ENCODE results near the gene CTIF.

The CTIF gene

DNA sequence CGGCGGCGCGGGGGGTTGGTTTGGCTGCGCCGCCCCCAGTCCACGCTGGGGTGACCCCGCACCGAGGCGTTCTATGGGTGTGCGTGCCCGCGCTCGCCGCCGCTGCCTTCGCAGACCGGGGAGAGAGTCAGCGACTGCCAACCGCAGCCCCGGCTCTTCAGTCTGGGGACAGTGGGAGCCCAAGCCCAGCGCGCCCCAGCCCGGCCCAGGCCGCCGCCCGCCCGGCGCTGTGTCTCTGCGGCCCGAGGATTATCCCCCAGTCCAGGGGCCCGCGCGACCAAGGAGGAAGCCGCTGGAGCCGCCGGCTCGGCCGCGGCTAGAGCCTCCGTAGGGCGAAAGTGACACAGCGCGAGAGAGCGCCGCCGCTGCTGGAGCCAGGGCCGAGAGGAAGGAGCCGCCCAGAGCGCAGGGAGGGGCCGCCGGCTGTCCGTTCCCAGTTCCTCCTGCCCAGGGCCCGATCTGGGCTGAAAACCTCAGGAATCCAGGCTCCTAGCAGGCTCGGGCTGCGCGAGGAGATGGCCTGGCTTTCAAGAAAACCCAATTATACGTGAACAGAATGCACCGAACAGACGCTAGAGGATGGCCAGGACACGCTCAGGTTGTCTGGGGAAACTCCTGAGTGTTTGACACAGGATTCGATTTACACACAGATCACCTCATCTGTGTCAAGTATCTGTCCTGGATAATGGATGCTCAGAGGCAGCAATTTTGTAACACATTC lies 2.4 kb downstream of the CTIF start:
- Histone ChIP-seq H3K4me3 (ENCODE audit: low read length) (peak overlapping the region; percentile 83), H3K9me3 (ENCODE audit: insufficient read depth, low read length) (no peaks in the 10 kb centered on the region), H3K36me3 (replicated peaks; ENCODE audit: low read depth, low read length) (no peaks in the 10 kb centered on the region), H3K27ac (ENCODE audit: low read length) (no peak overlapping the region), H3K27me3 (ENCODE audit: low read depth, low read length) (no peaks in the 10 kb centered on the region), H4K20me1 (ENCODE audit: insufficient read depth, low read length) (peaks cover 46% of the 10 kb centered on the region), H3K4me1 (ENCODE audit: low read length) (peaks cover 9% of the 10 kb centered on the region), H3K4me2 (ENCODE audit: low read length) (peak overlapping the region; percentile 90), H3K79me2 (ENCODE audit: low read length) (peaks cover 28% of the 10 kb centered on the region), H3K9ac (ENCODE audit: low read length) (peak overlapping the region; percentile 70), H2AFZ (ENCODE audit: low read depth, low read length) (peak overlapping the region; percentile 17; the same call in 1 of the 2 replicates)
- TF ChIP-seq, protein P1, sequence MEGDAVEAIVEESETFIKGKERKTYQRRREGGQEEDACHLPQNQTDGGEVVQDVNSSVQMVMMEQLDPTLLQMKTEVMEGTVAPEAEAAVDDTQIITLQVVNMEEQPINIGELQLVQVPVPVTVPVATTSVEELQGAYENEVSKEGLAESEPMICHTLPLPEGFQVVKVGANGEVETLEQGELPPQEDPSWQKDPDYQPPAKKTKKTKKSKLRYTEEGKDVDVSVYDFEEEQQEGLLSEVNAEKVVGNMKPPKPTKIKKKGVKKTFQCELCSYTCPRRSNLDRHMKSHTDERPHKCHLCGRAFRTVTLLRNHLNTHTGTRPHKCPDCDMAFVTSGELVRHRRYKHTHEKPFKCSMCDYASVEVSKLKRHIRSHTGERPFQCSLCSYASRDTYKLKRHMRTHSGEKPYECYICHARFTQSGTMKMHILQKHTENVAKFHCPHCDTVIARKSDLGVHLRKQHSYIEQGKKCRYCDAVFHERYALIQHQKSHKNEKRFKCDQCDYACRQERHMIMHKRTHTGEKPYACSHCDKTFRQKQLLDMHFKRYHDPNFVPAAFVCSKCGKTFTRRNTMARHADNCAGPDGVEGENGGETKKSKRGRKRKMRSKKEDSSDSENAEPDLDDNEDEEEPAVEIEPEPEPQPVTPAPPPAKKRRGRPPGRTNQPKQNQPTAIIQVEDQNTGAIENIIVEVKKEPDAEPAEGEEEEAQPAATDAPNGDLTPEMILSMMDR (IDR thresholded peaks at IDR 0.05; ENCODE audit: low read depth, low read length): peak; percentile 28; the same call in 1 of the 2 replicates
- TF ChIP-seq EZH2phosphoT487 (IDR thresholded peaks at IDR 0.05; ENCODE audit: low read depth): no peak

DNA sequence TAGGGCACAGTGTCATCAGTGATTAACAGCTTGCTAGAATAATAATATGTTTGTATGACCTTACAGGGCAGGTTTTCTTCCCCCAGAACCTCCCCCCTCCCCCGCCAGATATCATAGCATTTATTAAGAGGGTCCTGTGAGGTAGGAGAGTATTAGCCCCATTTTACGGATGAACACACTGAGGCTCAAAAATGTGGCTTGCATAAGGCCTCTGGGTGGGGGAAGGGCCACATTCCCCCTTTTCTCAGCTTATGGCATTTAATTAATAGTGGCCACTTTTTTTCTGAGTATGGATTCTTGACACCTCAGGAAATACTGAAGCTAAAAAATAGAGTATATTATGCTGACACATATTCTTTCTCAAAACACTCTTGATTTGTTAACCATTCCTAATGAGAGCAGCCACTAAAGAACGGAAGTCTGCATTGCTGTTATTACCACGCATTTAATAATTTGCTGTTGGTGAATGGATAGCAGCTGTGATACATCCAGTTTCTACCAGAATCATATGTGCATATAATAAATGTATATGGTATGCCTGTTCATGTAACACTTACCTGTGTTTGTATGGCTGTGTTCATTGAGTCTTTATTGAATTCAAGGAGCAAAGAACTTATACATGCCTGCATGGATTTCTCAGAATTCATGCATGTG lies 3.0 kb downstream of the CTIF start:
- Histone ChIP-seq H3K4me1 (ENCODE audit: low read length) (peaks cover 9% of the 10 kb centered on the region), H3K9me3 (ENCODE audit: insufficient read depth, low read length) (no peaks in the 10 kb centered on the region), H2AFZ (ENCODE audit: low read depth, low read length) (no peak overlapping the region), H3K27me3 (ENCODE audit: low read depth, low read length) (no peaks in the 10 kb centered on the region), H3K27ac (ENCODE audit: low read length) (no peak overlapping the region), H3K79me2 (ENCODE audit: low read length) (peaks cover 28% of the 10 kb centered on the region), H3K9ac (ENCODE audit: low read length) (no peak overlapping the region), H4K20me1 (ENCODE audit: insufficient read depth, low read length) (peaks cover 52% of the 10 kb centered on the region), H3K4me2 (ENCODE audit: low read length) (peak overlapping the region; percentile 90), H3K4me3 (ENCODE audit: low read length) (peak overlapping the region; percentile 83), H3K36me3 (replicated peaks; ENCODE audit: low read depth, low read length) (no peaks in the 10 kb centered on the region)
- TF ChIP-seq, protein P1 (IDR thresholded peaks at IDR 0.05; ENCODE audit: low read depth, low read length): no peak
- no peak for TF ChIP-seq EZH2phosphoT487 (IDR thresholded peaks at IDR 0.05; ENCODE audit: low read depth)

DNA sequence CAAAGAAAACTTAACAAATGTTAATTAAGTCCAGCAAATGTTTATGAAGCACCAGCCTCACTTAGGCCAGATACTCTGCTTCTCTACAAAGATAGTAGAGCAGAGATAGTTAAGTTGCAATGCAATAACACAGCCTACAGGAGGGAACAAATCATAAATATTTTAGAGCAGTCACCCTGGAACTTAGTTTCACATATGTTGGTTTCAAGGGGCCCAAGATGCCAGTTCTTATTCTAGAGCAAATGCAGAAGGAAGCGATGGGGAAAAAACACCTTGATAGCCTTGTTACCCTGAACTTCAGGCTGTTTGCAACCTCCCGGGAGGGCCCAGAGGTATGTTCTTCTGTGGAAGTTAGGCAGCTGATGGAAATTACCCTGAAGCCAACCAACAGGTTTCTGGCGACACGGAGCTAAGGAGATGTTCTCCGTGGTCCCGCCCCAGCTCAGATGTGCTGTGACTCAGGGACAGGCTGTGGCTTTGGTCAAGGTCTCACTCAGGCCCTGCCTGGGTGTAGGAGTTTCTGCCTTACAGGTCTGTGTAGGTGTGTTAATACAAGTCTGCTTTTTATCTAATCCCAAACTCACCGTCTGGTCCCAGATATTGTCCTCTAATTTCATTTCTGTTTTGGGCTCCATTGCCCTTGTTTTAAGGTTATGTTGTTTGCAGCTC lies 3.8 kb downstream of the CTIF start:
- no peaks in the 10 kb centered on the region for H3K9me3 ChIP-seq (ENCODE audit: insufficient read depth, low read length)
- no peak overlapping the region for H3K4me2 ChIP-seq (ENCODE audit: low read length)
- no peaks in the 10 kb centered on the region for H3K27me3 ChIP-seq (ENCODE audit: low read depth, low read length)
- H3K4me3 ChIP-seq (ENCODE audit: low read length): no peak overlapping the region
- H3K9ac ChIP-seq (ENCODE audit: low read length): no peak overlapping the region
- no peak for TF ChIP-seq EZH2phosphoT487 (IDR thresholded peaks at IDR 0.05; ENCODE audit: low read depth)
- TF ChIP-seq, protein P1 (IDR thresholded peaks at IDR 0.05; ENCODE audit: low read depth, low read length): no peak
- H4K20me1 ChIP-seq (ENCODE audit: insufficient read depth, low read length): peaks cover 60% of the 10 kb centered on the region
- peaks cover 9% of the 10 kb centered on the region for H3K4me1 ChIP-seq (ENCODE audit: low read length)
- H3K27ac ChIP-seq (ENCODE audit: low read length): no peak overlapping the region
- H3K79me2 ChIP-seq (ENCODE audit: low read length): peaks cover 28% of the 10 kb centered on the region
- H2AFZ ChIP-seq (ENCODE audit: low read depth, low read length): no peak overlapping the region
- H3K36me3 ChIP-seq (replicated peaks; ENCODE audit: low read depth, low read length): no peaks in the 10 kb centered on the region

DNA sequence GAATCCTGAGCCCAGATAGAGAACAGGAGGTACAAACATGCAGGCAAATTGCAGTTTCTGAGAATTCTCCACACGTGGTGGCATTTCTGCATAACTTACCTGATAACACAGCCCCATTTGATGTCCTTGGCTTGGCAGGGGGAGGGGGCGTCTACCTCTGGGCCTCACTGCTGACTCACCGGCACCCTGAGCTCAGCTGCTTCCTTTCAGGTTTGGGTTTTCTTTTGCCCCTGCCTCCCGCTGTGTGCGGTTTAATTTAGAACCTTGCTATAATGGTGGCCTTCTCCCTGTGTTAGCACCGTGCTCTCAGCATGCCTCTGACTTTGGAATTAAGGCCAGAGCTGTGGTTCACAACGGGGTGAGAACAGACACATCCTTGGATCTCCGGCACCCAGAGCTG lies 4.4 kb downstream of the CTIF start:
- no peak overlapping the region for H3K4me3 ChIP-seq (ENCODE audit: low read length)
- H3K4me2 ChIP-seq (ENCODE audit: low read length): no peak overlapping the region
- H3K9ac ChIP-seq (ENCODE audit: low read length): no peak overlapping the region

More for the DNA sequence above, 4.4 kb downstream of the CTIF start:
- Histone ChIP-seq H3K9me3 (ENCODE audit: insufficient read depth, low read length) (no peaks in the 10 kb centered on the region), H2AFZ (ENCODE audit: low read depth, low read length) (no peak overlapping the region), H4K20me1 (ENCODE audit: insufficient read depth, low read length) (peaks cover 66% of the 10 kb centered on the region), H3K27me3 (ENCODE audit: low read depth, low read length) (no peaks in the 10 kb centered on the region), H3K27ac (ENCODE audit: low read length) (no peak overlapping the region), H3K36me3 (replicated peaks; ENCODE audit: low read depth, low read length) (no peaks in the 10 kb centered on the region), H3K4me1 (ENCODE audit: low read length) (peaks cover 9% of the 10 kb centered on the region), H3K79me2 (ENCODE audit: low read length) (peaks cover 28% of the 10 kb centered on the region)
- TF ChIP-seq, protein P1 (IDR thresholded peaks at IDR 0.05; ENCODE audit: low read depth, low read length): no peak
- TF ChIP-seq EZH2phosphoT487 (IDR thresholded peaks at IDR 0.05; ENCODE audit: low read depth): no peak
